Stimulated activated CD4-positive, alpha-beta T cell treated with anti-CD3 and anti-CD28 coated beads, Interleukin-2, amount 100 ng/mL, for 48 hours (primary cell): ENCODE measurements around the gene ZNF541.
"Not testable (repeated sequence)": the region's sequence is repeated elsewhere in the genome, so short reads cannot be mapped to it uniquely, and the experiment has no call there.

ENCODE experiments used
- DNase-seq, 2 donors: peaks; one replicate each; pipeline ENCODE4 v3.0.0-alpha.2; 2020

Gene ZNF541

GRCh38 chr19:47573071-47574026 lies at the start of gene ZNF541:
Gene ZNF541, minus strand, starts transcription at chr19:47573148. Its CDS starts 17,292 bp downstream, at chr19:47555856.
- peak; percentile 60 to 68 for DNase-seq

GRCh38 chr19:47619763-47620162 lies 46.8 kb upstream of the ZNF541 start:
- DNase-seq, result no peak

- no peak for DNase-seq
Observed at GRCh38 chr19:47618771-47619170, 45.8 kb upstream of the ZNF541 start.

- no peak for DNase-seq
Observed at GRCh38 chr19:47615714-47616113, 42.8 kb upstream of the ZNF541 start.

GRCh38 chr19:47615230-47615629 lies 42.3 kb upstream of the ZNF541 start:
- no peak for DNase-seq

GRCh38 chr19:47614559-47614958 lies 41.6 kb upstream of the ZNF541 start:
- DNase-seq, result no peak

GRCh38 chr19:47614021-47614295 lies 41.0 kb upstream of the ZNF541 start:
- no peak for DNase-seq

- no peak for DNase-seq
Observed at GRCh38 chr19:47613165-47614020, 40.4 kb upstream of the ZNF541 start.

- DNase-seq, result no peak
Observed at GRCh38 chr19:47610902-47611301, 38.0 kb upstream of the ZNF541 start.

GRCh38 chr19:47609906-47610894 lies 37.3 kb upstream of the ZNF541 start:
- peak; percentile 23 to 30 for DNase-seq

GRCh38 chr19:47608969-47609905 lies 36.3 kb upstream of the ZNF541 start, which contains the start of gene BICRA:
Gene BICRA, plus strand, starts transcription at chr19:47609134. Its CDS starts 64,441 bp downstream, at chr19:47673575.
- peak; percentile 77 to 78 for DNase-seq

- DNase-seq, result peak; percentile 97
Observed at GRCh38 chr19:47608074-47608918, 35.3 kb upstream of the ZNF541 start.

GRCh38 chr19:47607564-47608073 lies 34.7 kb upstream of the ZNF541 start:
- no peak for DNase-seq

GRCh38 chr19:47603706-47604565 lies 31.0 kb upstream of the ZNF541 start:
- DNase-seq, result no peak

- no peak for DNase-seq
Observed at GRCh38 chr19:47601180-47601904, 28.4 kb upstream of the ZNF541 start.

- DNase-seq, result peak; percentile 98 to 99
Observed at GRCh38 chr19:47600246-47601179, 27.6 kb upstream of the ZNF541 start.

- DNase-seq, result not testable (repeated sequence)
Observed at GRCh38 chr19:47599671-47600245, 26.8 kb upstream of the ZNF541 start.
